Ishikawa (cell line): ENCODE measurements around the gene CHERP.

Experiments
- CEBPB ChIP-seq: IDR thresholded peaks from 2 replicates; pipeline ENCODE4 v1.6.1; 2012
- CREB1 ChIP-seq: IDR thresholded peaks from 2 replicates; pipeline ENCODE4 v1.6.1; 2012; ENCODE audit warnings: low read depth
- EGR1 ChIP-seq: IDR thresholded peaks from 2 replicates; pipeline ENCODE4 v1.6.1; 2012
- EP300 ChIP-seq: IDR thresholded peaks from 2 replicates; pipeline ENCODE4 v1.6.1; 2012; ENCODE audit warnings: borderline replicate concordance
- FOXM1 ChIP-seq: IDR thresholded peaks from 2 replicates; pipeline ENCODE4 v1.6.1; 2012; ENCODE audit warnings: low read depth, borderline replicate concordance
- NFIC ChIP-seq: IDR thresholded peaks from 2 replicates; pipeline ENCODE4 v1.6.1; 2012
- RAD21 ChIP-seq: IDR thresholded peaks from 2 replicates; pipeline ENCODE4 v1.6.1; 2012; ENCODE audit warnings: low read depth
- TAF1 ChIP-seq: IDR thresholded peaks from 2 replicates; pipeline ENCODE4 v1.6.1; 2012; ENCODE audit warnings: low read depth, mild to moderate bottlenecking
- TCF12 ChIP-seq: IDR thresholded peaks from 2 replicates; pipeline ENCODE4 v1.6.1; 2012; ENCODE audit warnings: low read depth
- TEAD4 ChIP-seq: IDR thresholded peaks from 2 replicates; pipeline ENCODE4 v1.6.1; 2012
- YY1 ChIP-seq: IDR thresholded peaks from 2 replicates; pipeline ENCODE4 v1.6.1; 2012; ENCODE audit warnings: low read depth
- ZBTB7A ChIP-seq: IDR thresholded peaks from 2 replicates; pipeline ENCODE4 v1.6.1; 2012; ENCODE audit warnings: low read depth
- TF ChIP-seq, protein P1 (sequence below): IDR thresholded peaks from 2 replicates; pipeline ENCODE4 v1.6.1; 2012
- TF ChIP-seq, protein P2 (sequence below): IDR thresholded peaks from 2 replicates; pipeline ENCODE4 v1.6.1; 2012
- TF ChIP-seq, protein P3 (sequence below): IDR thresholded peaks from 2 replicates; pipeline ENCODE4 v1.6.1; 2012; ENCODE audit warnings: low read depth, mild to moderate bottlenecking

Gene CHERP

DNA sequence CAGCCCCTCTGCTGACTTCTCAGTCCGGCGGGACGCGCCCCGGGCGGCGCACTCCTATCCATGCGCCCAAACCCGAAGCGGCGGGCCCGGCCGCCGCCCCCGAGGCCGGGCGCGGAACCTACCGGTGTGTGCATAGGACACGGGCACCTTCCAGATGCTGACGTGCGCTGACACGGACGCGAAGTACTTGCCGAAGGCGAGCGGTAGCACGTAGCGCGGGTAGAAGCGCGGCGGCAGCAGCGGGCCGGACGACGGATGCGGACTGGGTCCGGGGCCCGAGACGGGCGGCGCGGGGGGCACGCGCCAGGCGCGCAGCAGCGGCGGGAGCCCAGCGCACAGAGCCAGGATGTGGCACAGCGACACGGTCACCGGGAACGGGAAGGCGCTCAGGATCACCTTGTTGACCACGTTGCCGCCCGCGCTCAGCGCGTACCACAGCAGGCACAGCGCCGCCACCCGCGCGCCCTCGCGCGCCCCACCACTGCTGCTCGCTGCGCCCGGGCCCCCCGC lies 29.6 kb upstream of the CHERP start:
- TF ChIP-seq TEAD4 (no peak), RAD21 (no peak), CREB1 (no peak; the same call in 1 of the 2 replicates), FOXM1 (no peak), EGR1 (no peak), EP300 (no peak), ZBTB7A (no peak), TAF1 (no peak), TCF12 (no peak), NFIC (no peak)
- TF ChIP-seq, protein P1, sequence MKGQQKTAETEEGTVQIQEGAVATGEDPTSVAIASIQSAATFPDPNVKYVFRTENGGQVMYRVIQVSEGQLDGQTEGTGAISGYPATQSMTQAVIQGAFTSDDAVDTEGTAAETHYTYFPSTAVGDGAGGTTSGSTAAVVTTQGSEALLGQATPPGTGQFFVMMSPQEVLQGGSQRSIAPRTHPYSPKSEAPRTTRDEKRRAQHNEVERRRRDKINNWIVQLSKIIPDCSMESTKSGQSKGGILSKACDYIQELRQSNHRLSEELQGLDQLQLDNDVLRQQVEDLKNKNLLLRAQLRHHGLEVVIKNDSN: no peak
- TF ChIP-seq, protein P2, sequence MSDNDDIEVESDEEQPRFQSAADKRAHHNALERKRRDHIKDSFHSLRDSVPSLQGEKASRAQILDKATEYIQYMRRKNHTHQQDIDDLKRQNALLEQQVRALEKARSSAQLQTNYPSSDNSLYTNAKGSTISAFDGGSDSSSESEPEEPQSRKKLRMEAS: no peak
- TF ChIP-seq, protein P3, sequence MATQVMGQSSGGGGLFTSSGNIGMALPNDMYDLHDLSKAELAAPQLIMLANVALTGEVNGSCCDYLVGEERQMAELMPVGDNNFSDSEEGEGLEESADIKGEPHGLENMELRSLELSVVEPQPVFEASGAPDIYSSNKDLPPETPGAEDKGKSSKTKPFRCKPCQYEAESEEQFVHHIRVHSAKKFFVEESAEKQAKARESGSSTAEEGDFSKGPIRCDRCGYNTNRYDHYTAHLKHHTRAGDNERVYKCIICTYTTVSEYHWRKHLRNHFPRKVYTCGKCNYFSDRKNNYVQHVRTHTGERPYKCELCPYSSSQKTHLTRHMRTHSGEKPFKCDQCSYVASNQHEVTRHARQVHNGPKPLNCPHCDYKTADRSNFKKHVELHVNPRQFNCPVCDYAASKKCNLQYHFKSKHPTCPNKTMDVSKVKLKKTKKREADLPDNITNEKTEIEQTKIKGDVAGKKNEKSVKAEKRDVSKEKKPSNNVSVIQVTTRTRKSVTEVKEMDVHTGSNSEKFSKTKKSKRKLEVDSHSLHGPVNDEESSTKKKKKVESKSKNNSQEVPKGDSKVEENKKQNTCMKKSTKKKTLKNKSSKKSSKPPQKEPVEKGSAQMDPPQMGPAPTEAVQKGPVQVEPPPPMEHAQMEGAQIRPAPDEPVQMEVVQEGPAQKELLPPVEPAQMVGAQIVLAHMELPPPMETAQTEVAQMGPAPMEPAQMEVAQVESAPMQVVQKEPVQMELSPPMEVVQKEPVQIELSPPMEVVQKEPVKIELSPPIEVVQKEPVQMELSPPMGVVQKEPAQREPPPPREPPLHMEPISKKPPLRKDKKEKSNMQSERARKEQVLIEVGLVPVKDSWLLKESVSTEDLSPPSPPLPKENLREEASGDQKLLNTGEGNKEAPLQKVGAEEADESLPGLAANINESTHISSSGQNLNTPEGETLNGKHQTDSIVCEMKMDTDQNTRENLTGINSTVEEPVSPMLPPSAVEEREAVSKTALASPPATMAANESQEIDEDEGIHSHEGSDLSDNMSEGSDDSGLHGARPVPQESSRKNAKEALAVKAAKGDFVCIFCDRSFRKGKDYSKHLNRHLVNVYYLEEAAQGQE: no peak

DNA sequence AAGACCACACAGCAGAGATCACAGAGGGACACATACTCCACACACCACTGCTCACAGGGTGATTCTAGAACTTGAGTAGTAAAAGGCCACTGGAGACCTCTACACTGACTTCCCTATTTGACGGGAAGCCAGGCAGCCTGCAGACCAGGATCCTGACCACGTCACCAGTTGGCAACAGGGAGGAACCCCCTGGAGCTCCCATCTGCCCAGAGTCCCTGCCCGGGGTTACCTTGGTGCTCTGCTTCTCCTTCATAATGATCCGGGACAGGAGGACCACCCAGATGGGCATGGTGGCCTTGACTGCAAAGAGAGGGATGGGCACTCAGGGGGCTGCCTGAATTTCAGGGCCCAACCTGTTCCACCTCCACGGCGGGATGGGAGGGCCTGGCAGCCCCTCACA lies 29.0 kb upstream of the CHERP start:
- TF ChIP-seq ZBTB7A (no peak), FOXM1 (no peak), TCF12 (no peak), NFIC (no peak; the same call in 1 of the 2 replicates), EP300 (no peak)
- TF ChIP-seq, protein P2: no peak
- TF ChIP-seq, protein P3: no peak

DNA sequence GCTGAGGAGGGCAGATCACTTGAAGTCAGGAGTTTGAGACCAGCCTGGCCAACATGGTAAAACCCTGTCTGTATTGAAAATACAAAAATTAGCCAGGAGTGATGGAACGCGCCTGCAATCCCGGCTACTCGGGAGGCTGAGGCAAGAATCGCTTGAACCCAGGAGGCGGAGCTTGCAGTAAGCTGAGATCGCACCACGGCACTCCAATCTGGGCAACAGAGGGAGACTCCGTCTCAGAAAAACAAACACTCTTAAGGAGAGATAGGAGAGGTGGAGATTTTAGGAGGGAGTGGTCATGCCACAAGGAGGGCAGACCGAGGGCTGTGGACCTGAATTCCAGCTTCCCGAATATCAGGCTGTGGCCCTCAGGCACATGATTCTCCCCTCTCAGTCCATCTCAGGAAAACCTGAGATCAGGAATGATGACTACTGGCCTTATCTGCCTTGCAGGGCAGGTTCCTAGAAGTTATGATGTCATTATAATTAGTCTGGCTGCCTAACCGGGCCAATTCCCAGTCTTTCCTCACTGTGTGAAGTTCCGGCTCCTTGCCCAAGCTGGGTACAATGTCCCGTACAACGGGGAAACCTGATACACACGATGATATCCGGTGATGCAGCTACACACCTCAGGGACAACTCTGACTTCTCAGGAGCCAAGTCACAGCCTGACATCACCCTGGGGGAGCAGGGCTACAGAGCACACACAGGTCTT lies 27.5 kb upstream of the CHERP start:
- TF ChIP-seq, protein P2: no peak
- TF ChIP-seq RAD21 (no peak), TCF12 (no peak), ZBTB7A (no peak), TEAD4 (no peak), NFIC (no peak), YY1 (no peak), CREB1 (no peak), EGR1 (no peak), TAF1 (no peak), FOXM1 (no peak), EP300 (no peak), CEBPB (no peak)
- TF ChIP-seq, protein P3: no peak
- TF ChIP-seq, protein P1: no peak

DNA sequence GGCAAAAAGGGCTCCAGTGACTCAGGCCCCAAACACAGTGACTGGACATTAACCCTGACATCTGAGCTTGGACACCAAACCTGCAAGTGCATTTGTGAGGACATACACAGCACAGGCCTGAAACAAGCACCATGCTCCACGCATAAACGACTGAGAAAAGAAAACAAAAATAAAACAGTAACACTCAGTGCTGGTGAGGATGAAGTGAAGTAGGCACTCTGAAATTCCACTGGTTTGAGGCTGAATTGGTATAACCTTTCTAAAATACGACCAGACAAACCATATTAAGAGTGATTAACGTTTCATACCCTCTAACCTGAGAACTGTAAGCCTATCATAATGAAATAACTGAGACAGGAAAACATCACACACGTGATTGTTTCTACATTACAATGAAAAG lies 24.5 kb upstream of the CHERP start:
- no peak for TF ChIP-seq TAF1
- TF ChIP-seq EP300: no peak
- no peak for TF ChIP-seq YY1
- TF ChIP-seq, protein P2: no peak
- no peak for TF ChIP-seq ZBTB7A
- no peak for TF ChIP-seq CEBPB
- TF ChIP-seq NFIC: no peak
- TF ChIP-seq, protein P1: no peak
- no peak for TF ChIP-seq TCF12
- no peak for TF ChIP-seq RAD21
- TF ChIP-seq, protein P3: no peak
- TF ChIP-seq TEAD4: no peak
- no peak for TF ChIP-seq CREB1
- no peak for TF ChIP-seq FOXM1
- no peak for TF ChIP-seq EGR1
